Right ventricle myocardium inferior (tissue), 1 donor: ENCODE data around the gene SERPINA3. TPM values are rescaled to one million over a fixed set of nuclear protein-coding genes. Genes with fewer than 3 reads are reported as not detected.

Experiments used
- ATAC-seq: fragments of 200-7000 bp; cut with Tn5 transposase; one replicate; pipeline ENCODE4 v1.9.1; 2020; ENCODE audit warnings: mild to moderate bottlenecking, moderate library complexity
- DNase-seq: peaks from one replicate; pipeline ENCODE4 v3.0.0; 2021; ENCODE audit errors: missing footprints
- intact Hi-C: fragments of 100-400 bp; cut with DNase I; formaldehyde crosslinking; loops from one replicate; pipeline ENCODE4 v1.11.0; 2022
- total RNA-seq: library from RNA; stranded (reverse); fragmentation: NEBNext Ultra II Directional; extraction: Animal tissue kit (Norgen Biotek cat#: 25700); gene quantifications from one replicate; pipeline ENCODE4 v1.2.1, GENCODE V29; 2021
- donor health status: DM: no; HTN: yes; CAD: no; lungs with severe emphysema.

The SERPINA3 gene
- total RNA-seq, 1 donor from 2014 or later, result 112 TPM

- DNase-seq (no peak), ATAC-seq (no peak)
- intact Hi-C loops, result no loop called here
Measured at GRCh38 chr14:94644102-94644535, 31.9 kb downstream of the SERPINA3 start.

GRCh38 chr14:94646066-94646465, 33.9 kb downstream of the SERPINA3 start:
- ATAC-seq (no peak), DNase-seq (no peak)
- intact Hi-C loops, result no loop called here

GRCh38 chr14:94646481-94646880, 34.3 kb downstream of the SERPINA3 start:
- ATAC-seq (no peak), DNase-seq (no peak)
- intact Hi-C loops, result no loop called here

GRCh38 chr14:94648801-94649200, 36.6 kb downstream of the SERPINA3 start:
- intact Hi-C loops, result no loop called here
- no peak for ATAC-seq
- no peak for DNase-seq

- peak; percentile 23 for ATAC-seq
- no peak for DNase-seq
- intact Hi-C loops, result no loop called here
Measured at GRCh38 chr14:94649543-94650443, 37.6 kb downstream of the SERPINA3 start.

- intact Hi-C loops, result no loop called here
- DNase-seq (no peak), ATAC-seq (peak; percentile 31)
Measured at GRCh38 chr14:94650444-94650775, 38.2 kb downstream of the SERPINA3 start.

- no peak for ATAC-seq
Measured at GRCh38 chr14:94650806-94651805, 38.9 kb downstream of the SERPINA3 start.

GRCh38 chr14:94653321-94653720, 41.1 kb downstream of the SERPINA3 start:
- no peak for ATAC-seq
- no peak for DNase-seq
- intact Hi-C loops, result no loop called here

More at GRCh38 chr14:94650806-94651805, 38.9 kb downstream of the SERPINA3 start:
- peak; percentile 64 for DNase-seq
- intact Hi-C loops, result no loop called here

- intact Hi-C loops, result no loop called here
- ATAC-seq (no peak), DNase-seq (no peak)
Measured at GRCh38 chr14:94654071-94654861, 42.1 kb downstream of the SERPINA3 start.

GRCh38 chr14:94655169-94655710, 43.0 kb downstream of the SERPINA3 start:
- DNase-seq, result no peak
- intact Hi-C loops, result no loop called here
- no peak for ATAC-seq

GRCh38 chr14:94656043-94656442, 43.9 kb downstream of the SERPINA3 start:
- ATAC-seq, result no peak
- no peak for DNase-seq
- intact Hi-C loops, result no loop called here

GRCh38 chr14:94659256-94659655, 47.1 kb downstream of the SERPINA3 start:
- intact Hi-C loops, result no loop called here
- DNase-seq (no peak), ATAC-seq (no peak)

- DNase-seq (no peak), ATAC-seq (no peak)
- intact Hi-C loops, result no loop called here
Measured at GRCh38 chr14:94659901-94660300, 47.7 kb downstream of the SERPINA3 start.

GRCh38 chr14:94660306-94660946, 48.2 kb downstream of the SERPINA3 start:
- ATAC-seq (no peak), DNase-seq (no peak)
- intact Hi-C loops, result no loop called here

GRCh38 chr14:94663538-94663937, 51.3 kb downstream of the SERPINA3 start:
- no peak for ATAC-seq
- intact Hi-C loops, result no loop called here
- DNase-seq, result no peak

- intact Hi-C loops, result no loop called here
- no peak for ATAC-seq
- peak; percentile 42 for DNase-seq
Measured at GRCh38 chr14:94663965-94664704, 51.9 kb downstream of the SERPINA3 start.

GRCh38 chr14:94665121-94665520, 52.9 kb downstream of the SERPINA3 start:
- DNase-seq, result no peak
- intact Hi-C loops, result no loop called here
- no peak for ATAC-seq
